ENCODE data around the gene LRMDA. TPM values are rescaled to one million over a fixed set of nuclear protein-coding genes. Genes with fewer than 3 reads are reported as not detected.

LRMDA gene
- total and polyA plus RNA-seq, 2 of the 13 experiments (the other 11 are each of a cell fraction or from before 2014, with no cell fraction given) = 13.4 to 22.0 TPM

DNA sequence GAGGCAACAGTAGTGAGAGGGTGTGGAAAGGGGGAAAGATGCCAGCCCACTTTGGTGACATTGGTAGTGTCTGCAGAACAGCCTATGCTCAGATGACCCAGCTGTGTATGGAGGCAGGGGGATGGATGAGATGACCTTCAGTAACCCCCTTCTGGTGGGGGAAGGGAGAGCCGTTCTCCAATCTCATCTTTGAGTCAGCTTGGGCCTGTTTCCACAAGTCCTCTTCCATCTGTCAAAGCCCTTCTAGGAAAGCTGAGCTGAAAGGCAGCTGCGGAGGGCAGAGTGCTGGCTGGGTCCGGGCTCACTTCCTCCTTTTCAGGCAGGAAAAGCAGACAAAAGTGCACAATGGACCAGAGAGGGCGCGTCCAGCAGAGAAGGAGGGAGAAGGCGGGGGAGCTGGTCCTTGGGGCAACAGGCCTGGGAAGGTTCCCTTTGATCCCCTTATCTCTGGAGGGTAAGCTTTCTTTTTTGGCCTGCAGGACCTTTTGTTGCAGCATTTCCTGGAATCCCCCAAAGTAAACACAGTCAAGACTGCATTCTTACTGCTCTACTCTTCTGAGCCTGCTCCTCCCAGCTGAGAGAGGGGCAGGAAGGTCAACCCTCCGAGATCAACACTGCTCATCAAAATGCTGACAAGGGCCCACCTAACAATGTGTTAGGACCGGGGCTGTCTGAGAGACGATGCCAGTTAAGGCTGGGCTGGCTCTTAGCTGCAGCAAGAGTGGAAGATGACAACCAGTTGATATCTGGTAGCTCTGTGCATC is 1.2 kb upstream of the LRMDA start (continued):
- TF ChIP-seq, protein P1, sequence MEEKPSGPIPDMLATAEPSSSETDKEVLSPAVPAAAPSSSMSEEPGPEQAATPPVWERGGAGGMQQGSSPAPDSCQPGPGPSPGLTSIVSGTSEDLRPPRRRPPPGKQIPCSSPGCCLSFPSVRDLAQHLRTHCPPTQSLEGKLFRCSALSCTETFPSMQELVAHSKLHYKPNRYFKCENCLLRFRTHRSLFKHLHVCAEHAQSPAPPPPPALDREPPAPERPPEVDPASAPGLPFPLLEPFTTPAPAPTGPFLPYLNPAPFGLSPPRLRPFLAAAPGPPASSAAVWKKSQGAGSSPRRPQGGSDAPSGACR (CRISPR knock-in tag; IDR thresholded peaks at IDR 0.05) = no peak
- TF ChIP-seq FOXO4 (CRISPR knock-in tag; conservative IDR thresholded peaks at IDR 0.05) (no peak), NFIC (IDR thresholded peaks at IDR 0.05; ENCODE audit: low read length) (peak; percentile 87; the same call in 1 of the 2 replicates), ELF4 (CRISPR knock-in tag; IDR thresholded peaks at IDR 0.05; ENCODE audit: borderline replicate concordance) (no peak), ZFP36L1 (CRISPR knock-in tag; IDR thresholded peaks at IDR 0.05) (peak; percentile 80; the same call in 1 of the 2 replicates), FOXA1 (IDR thresholded peaks at IDR 0.05) (no peak), FOXA1 (CRISPR knock-in tag; IDR thresholded peaks at IDR 0.05) (peak; percentile 98), MXD1 (CRISPR knock-in tag; IDR thresholded peaks at IDR 0.05) (no peak), NCOA2 (CRISPR knock-in tag; IDR thresholded peaks at IDR 0.05) (peak; percentile 99), GMEB2 (CRISPR knock-in tag; IDR thresholded peaks at IDR 0.05; ENCODE audit: low read depth) (no peak), HNRNPLL (IDR thresholded peaks at IDR 0.05; ENCODE audit: low read depth, low read length, poor library complexity, severe bottlenecking) (no peak), SIX4 (CRISPR knock-in tag; IDR thresholded peaks at IDR 0.05) (peak; percentile 80; the same call in 1 of the 2 replicates), IRF2 (CRISPR knock-in tag; IDR thresholded peaks at IDR 0.05) (peak; percentile 69; the same call in 1 of the 2 replicates), SRY (CRISPR knock-in tag; IDR thresholded peaks at IDR 0.05) (no peak), HNRNPL (IDR thresholded peaks at IDR 0.05; ENCODE audit: low read depth, low read length) (no peak), MBNL3 (CRISPR knock-in tag; conservative IDR thresholded peaks at IDR 0.05) (no peak), ZNF615 (CRISPR knock-in tag; IDR thresholded peaks at IDR 0.05; ENCODE audit: borderline replicate concordance) (no peak; the same call in 1 of the 2 replicates)
- TF ChIP-seq, protein P2, sequence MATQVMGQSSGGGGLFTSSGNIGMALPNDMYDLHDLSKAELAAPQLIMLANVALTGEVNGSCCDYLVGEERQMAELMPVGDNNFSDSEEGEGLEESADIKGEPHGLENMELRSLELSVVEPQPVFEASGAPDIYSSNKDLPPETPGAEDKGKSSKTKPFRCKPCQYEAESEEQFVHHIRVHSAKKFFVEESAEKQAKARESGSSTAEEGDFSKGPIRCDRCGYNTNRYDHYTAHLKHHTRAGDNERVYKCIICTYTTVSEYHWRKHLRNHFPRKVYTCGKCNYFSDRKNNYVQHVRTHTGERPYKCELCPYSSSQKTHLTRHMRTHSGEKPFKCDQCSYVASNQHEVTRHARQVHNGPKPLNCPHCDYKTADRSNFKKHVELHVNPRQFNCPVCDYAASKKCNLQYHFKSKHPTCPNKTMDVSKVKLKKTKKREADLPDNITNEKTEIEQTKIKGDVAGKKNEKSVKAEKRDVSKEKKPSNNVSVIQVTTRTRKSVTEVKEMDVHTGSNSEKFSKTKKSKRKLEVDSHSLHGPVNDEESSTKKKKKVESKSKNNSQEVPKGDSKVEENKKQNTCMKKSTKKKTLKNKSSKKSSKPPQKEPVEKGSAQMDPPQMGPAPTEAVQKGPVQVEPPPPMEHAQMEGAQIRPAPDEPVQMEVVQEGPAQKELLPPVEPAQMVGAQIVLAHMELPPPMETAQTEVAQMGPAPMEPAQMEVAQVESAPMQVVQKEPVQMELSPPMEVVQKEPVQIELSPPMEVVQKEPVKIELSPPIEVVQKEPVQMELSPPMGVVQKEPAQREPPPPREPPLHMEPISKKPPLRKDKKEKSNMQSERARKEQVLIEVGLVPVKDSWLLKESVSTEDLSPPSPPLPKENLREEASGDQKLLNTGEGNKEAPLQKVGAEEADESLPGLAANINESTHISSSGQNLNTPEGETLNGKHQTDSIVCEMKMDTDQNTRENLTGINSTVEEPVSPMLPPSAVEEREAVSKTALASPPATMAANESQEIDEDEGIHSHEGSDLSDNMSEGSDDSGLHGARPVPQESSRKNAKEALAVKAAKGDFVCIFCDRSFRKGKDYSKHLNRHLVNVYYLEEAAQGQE (IDR thresholded peaks at IDR 0.05; ENCODE audit: borderline replicate concordance in 1 of 2, low read depth in 1 of 2, low read length in 2 of 2) = peak in 1 of 2 experiments; percentile 55; a peak in 1 of 4 replicates
- TF ChIP-seq, protein P3, sequence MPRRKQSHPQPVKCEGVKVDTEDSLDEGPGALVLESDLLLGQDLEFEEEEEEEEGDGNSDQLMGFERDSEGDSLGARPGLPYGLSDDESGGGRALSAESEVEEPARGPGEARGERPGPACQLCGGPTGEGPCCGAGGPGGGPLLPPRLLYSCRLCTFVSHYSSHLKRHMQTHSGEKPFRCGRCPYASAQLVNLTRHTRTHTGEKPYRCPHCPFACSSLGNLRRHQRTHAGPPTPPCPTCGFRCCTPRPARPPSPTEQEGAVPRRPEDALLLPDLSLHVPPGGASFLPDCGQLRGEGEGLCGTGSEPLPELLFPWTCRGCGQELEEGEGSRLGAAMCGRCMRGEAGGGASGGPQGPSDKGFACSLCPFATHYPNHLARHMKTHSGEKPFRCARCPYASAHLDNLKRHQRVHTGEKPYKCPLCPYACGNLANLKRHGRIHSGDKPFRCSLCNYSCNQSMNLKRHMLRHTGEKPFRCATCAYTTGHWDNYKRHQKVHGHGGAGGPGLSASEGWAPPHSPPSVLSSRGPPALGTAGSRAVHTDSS (CRISPR knock-in tag; conservative IDR thresholded peaks at IDR 0.05) = no peak

Measured in HepG2 (cell line).